ENCODE results near the gene RNF166.

DNA sequence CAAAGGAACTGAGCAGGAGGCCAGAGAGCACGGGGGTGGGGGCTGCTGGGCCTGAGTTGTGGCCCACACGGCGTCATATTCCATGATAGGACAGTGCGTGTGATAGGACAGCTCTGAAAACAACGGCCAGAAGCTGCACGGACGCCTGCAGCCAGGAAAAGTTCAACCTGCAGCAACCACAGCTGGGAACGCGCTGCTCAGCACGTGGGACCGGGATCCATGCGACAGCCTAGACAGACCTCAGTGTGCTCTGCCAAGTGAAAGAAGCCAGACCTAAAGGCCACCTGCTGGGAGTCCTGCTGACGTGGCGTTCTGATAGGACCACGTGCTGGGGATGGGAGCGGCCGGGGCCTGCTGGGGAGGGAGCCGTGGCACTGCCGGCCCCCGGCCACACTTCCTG, 21.7 kb upstream of the RNF166 start:
- TF ChIP-seq, protein P1, sequence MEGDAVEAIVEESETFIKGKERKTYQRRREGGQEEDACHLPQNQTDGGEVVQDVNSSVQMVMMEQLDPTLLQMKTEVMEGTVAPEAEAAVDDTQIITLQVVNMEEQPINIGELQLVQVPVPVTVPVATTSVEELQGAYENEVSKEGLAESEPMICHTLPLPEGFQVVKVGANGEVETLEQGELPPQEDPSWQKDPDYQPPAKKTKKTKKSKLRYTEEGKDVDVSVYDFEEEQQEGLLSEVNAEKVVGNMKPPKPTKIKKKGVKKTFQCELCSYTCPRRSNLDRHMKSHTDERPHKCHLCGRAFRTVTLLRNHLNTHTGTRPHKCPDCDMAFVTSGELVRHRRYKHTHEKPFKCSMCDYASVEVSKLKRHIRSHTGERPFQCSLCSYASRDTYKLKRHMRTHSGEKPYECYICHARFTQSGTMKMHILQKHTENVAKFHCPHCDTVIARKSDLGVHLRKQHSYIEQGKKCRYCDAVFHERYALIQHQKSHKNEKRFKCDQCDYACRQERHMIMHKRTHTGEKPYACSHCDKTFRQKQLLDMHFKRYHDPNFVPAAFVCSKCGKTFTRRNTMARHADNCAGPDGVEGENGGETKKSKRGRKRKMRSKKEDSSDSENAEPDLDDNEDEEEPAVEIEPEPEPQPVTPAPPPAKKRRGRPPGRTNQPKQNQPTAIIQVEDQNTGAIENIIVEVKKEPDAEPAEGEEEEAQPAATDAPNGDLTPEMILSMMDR (IDR thresholded peaks at IDR 0.05), result no peak
- TF ChIP-seq POLR2AphosphoS5 (IDR thresholded peaks at IDR 0.05; ENCODE audit: low read depth, low read length) (no peak), TCF7L2 (IDR thresholded peaks at IDR 0.05; ENCODE audit: low read depth, low read length) (no peak), SIN3A (IDR thresholded peaks at IDR 0.05; ENCODE audit: borderline replicate concordance, insufficient read depth, low read depth, low read length) (no peak)
- TF ChIP-seq, protein P2, sequence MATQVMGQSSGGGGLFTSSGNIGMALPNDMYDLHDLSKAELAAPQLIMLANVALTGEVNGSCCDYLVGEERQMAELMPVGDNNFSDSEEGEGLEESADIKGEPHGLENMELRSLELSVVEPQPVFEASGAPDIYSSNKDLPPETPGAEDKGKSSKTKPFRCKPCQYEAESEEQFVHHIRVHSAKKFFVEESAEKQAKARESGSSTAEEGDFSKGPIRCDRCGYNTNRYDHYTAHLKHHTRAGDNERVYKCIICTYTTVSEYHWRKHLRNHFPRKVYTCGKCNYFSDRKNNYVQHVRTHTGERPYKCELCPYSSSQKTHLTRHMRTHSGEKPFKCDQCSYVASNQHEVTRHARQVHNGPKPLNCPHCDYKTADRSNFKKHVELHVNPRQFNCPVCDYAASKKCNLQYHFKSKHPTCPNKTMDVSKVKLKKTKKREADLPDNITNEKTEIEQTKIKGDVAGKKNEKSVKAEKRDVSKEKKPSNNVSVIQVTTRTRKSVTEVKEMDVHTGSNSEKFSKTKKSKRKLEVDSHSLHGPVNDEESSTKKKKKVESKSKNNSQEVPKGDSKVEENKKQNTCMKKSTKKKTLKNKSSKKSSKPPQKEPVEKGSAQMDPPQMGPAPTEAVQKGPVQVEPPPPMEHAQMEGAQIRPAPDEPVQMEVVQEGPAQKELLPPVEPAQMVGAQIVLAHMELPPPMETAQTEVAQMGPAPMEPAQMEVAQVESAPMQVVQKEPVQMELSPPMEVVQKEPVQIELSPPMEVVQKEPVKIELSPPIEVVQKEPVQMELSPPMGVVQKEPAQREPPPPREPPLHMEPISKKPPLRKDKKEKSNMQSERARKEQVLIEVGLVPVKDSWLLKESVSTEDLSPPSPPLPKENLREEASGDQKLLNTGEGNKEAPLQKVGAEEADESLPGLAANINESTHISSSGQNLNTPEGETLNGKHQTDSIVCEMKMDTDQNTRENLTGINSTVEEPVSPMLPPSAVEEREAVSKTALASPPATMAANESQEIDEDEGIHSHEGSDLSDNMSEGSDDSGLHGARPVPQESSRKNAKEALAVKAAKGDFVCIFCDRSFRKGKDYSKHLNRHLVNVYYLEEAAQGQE (IDR thresholded peaks at IDR 0.05; ENCODE audit: insufficient read depth in 1 of 2, low read depth in 2 of 2, low read length in 1 of 2), result no peak
